Measurements from ENCODE around the gene ACBD6. TPM values are rescaled to one million over a fixed set of nuclear protein-coding genes. Genes with fewer than 3 reads are reported as not detected.
"Not testable (repeated sequence)": the region's sequence is repeated elsewhere in the genome, so short reads cannot be mapped to it uniquely, and the experiment has no call there.

ACBD6 gene
- total and polyA plus RNA-seq, 2 donors (not counting 1 experiment from before 2014, with no cell fraction given) = 52.9 to 80.9 TPM

- H3K27ac Mint-ChIP-seq = no peak overlapping the region
- ATAC-seq (ENCODE audit: low read depth) (no peak), DNase-seq (no peak)
- ChIA-PET POLR2A (no interaction called here), CTCF (interaction anchor here (1.3 kb wide), 1 partner anchor 309 kb away, joined by 3 read pairs; no protein-coding TSS in a partner anchor)
- intact Hi-C loops (cut with micrococcal nuclease) = no loop called here
- no peak overlapping the region for H3K4me2 ChIP-seq (replicated peaks; ENCODE audit: low read depth, low read length, poor library complexity, severe bottlenecking)
- H3K4me1 Mint-ChIP-seq = no peaks in the 10 kb centered on the region
- no peaks in the 10 kb centered on the region for H3K9me3 Mint-ChIP-seq (ENCODE audit: insufficient read depth)
- H3K27ac ChIP-seq (ENCODE audit: low read length in 2 of 2) = no peak overlapping the region
- H3K36me3 ChIP-seq (replicated peaks in 1 of 2; ENCODE audit: control extremely low read depth in 1 of 2, control insufficient read depth in 1 of 2, extremely low read depth in 1 of 2, insufficient read depth in 2 of 2, low read length in 1 of 2) = no peaks in the 10 kb centered on the region
- no peaks in the 10 kb centered on the region for H3K4me1 ChIP-seq (ENCODE audit: control insufficient read depth in 2 of 2, insufficient read depth in 2 of 2, low read length in 2 of 2)
- TF ChIP-seq EZH2 (IDR thresholded peaks at IDR 0.05; ENCODE audit: borderline replicate concordance, insufficient read depth, low read depth, low read length, poor library complexity, severe bottlenecking) = no peak
- TF ChIP-seq CTCF (IDR thresholded peaks at IDR 0.05) = no peak
- no peak overlapping the region for H3K4me3 Mint-ChIP-seq
- H4K20me1 ChIP-seq (ENCODE audit: control insufficient read depth, insufficient read depth, low read length, poor library complexity, severe bottlenecking) = no peaks in the 10 kb centered on the region
- H3K4me3 ChIP-seq (ENCODE audit: control extremely low read depth in 1 of 5, extremely low read depth in 1 of 5, insufficient read depth in 1 of 5, low read depth in 2 of 5, low read length in 4 of 5) = no peak overlapping the region
- H3K27me3 ChIP-seq (replicated peaks in 1 of 4; ENCODE audit: control extremely low read depth in 1 of 4, control insufficient read depth in 3 of 4, insufficient read depth in 4 of 4, low read length in 3 of 4) = no peaks in the 10 kb centered on the region
- H3K79me2 ChIP-seq (ENCODE audit: control insufficient read depth, insufficient read depth, low read length) = no peaks in the 10 kb centered on the region
- no peak overlapping the region for H3K9ac ChIP-seq (ENCODE audit: low read length)
- H2AFZ ChIP-seq (ENCODE audit: insufficient read depth, low read depth, low read length, poor library complexity, severe bottlenecking) = no peak overlapping the region
- H3K27me3 Mint-ChIP-seq = peaks cover 4% of the 10 kb centered on the region
- WGBS (ENCODE audit: insufficient coverage) = 90% methylated on average over 1 of the region's 1 CpG
- no peaks in the 10 kb centered on the region for H3K9me3 ChIP-seq (ENCODE audit: control extremely low read depth in 1 of 3, control insufficient read depth in 2 of 3, insufficient read depth in 1 of 3, low read length in 2 of 3)
Measured at GRCh38 chr1:180551997-180552396, 49.6 kb upstream of the ACBD6 start.

GRCh38 chr1:180550241-180550640 lies 47.9 kb upstream of the ACBD6 start:
- no peaks in the 10 kb centered on the region for H3K36me3 ChIP-seq (replicated peaks in 1 of 2; ENCODE audit: control extremely low read depth in 1 of 2, control insufficient read depth in 1 of 2, extremely low read depth in 1 of 2, insufficient read depth in 2 of 2, low read length in 1 of 2)
- TF ChIP-seq CTCF (IDR thresholded peaks at IDR 0.05) (no peak), EZH2 (IDR thresholded peaks at IDR 0.05; ENCODE audit: borderline replicate concordance, insufficient read depth, low read depth, low read length, poor library complexity, severe bottlenecking) (no peak)
- H3K9me3 ChIP-seq (ENCODE audit: control extremely low read depth in 1 of 3, control insufficient read depth in 2 of 3, insufficient read depth in 1 of 3, low read length in 2 of 3) = no peaks in the 10 kb centered on the region
- no peaks in the 10 kb centered on the region for H3K27me3 ChIP-seq (replicated peaks in 1 of 4; ENCODE audit: control extremely low read depth in 1 of 4, control insufficient read depth in 3 of 4, insufficient read depth in 4 of 4, low read length in 3 of 4)
- no CpG with 5 or more reads among the region's 3 CpGs for WGBS (ENCODE audit: insufficient coverage)
- no peak overlapping the region for H3K27ac ChIP-seq (ENCODE audit: low read length in 2 of 2)
- Mint-ChIP-seq H3K9me3 (ENCODE audit: insufficient read depth) (no peaks in the 10 kb centered on the region), H3K27me3 (peaks cover 4% of the 10 kb centered on the region), H3K4me3 (no peak overlapping the region), H3K4me1 (peaks cover 3% of the 10 kb centered on the region), H3K27ac (no peak overlapping the region)
- H2AFZ ChIP-seq (ENCODE audit: insufficient read depth, low read depth, low read length, poor library complexity, severe bottlenecking) = no peak overlapping the region
- ChIA-PET CTCF (interaction anchor here (0.7 to 1.1 kb wide), 3 partner anchors 17 to 311 kb away, joined by 3 to 6 read pairs (median 4); no protein-coding TSS in a partner anchor), POLR2A (no interaction called here)
- intact Hi-C loops (cut with micrococcal nuclease) = no loop called here
- no peaks in the 10 kb centered on the region for H3K79me2 ChIP-seq (ENCODE audit: control insufficient read depth, insufficient read depth, low read length)
- H3K4me3 ChIP-seq (ENCODE audit: control extremely low read depth in 1 of 5, extremely low read depth in 1 of 5, insufficient read depth in 1 of 5, low read depth in 2 of 5, low read length in 4 of 5) = no peak overlapping the region
- DNase-seq = no peak
- no peak overlapping the region for H3K9ac ChIP-seq (ENCODE audit: low read length)
- ATAC-seq (ENCODE audit: low read depth) = no peak
- H4K20me1 ChIP-seq (ENCODE audit: control insufficient read depth, insufficient read depth, low read length, poor library complexity, severe bottlenecking) = no peaks in the 10 kb centered on the region
- no peak overlapping the region for H3K4me2 ChIP-seq (replicated peaks; ENCODE audit: low read depth, low read length, poor library complexity, severe bottlenecking)
- H3K4me1 ChIP-seq (ENCODE audit: control insufficient read depth in 2 of 2, insufficient read depth in 2 of 2, low read length in 2 of 2) = no peaks in the 10 kb centered on the region

- POLR2A ChIA-PET; H3K36me3 ChIP-seq (replicated peaks in 1 of 2; ENCODE audit: control extremely low read depth in 1 of 2, control insufficient read depth in 1 of 2, extremely low read depth in 1 of 2, insufficient read depth in 2 of 2, low read length in 1 of 2): not testable (repeated sequence)
Measured at GRCh38 chr1:180549770-180550169, 47.4 kb upstream of the ACBD6 start.

More at GRCh38 chr1:180549770-180550169, 47.4 kb upstream of the ACBD6 start:
- ATAC-seq (ENCODE audit: low read depth); H3K27ac Mint-ChIP-seq; DNase-seq; H2AFZ ChIP-seq (ENCODE audit: insufficient read depth, low read depth, low read length, poor library complexity, severe bottlenecking); intact Hi-C loops (cut with micrococcal nuclease); H3K27me3 Mint-ChIP-seq; H3K27ac ChIP-seq (ENCODE audit: low read length in 2 of 2); H3K4me1 Mint-ChIP-seq; H3K9me3 Mint-ChIP-seq (ENCODE audit: insufficient read depth); H3K79me2 ChIP-seq (ENCODE audit: control insufficient read depth, insufficient read depth, low read length); H3K27me3 ChIP-seq (replicated peaks in 1 of 4; ENCODE audit: control extremely low read depth in 1 of 4, control insufficient read depth in 3 of 4, insufficient read depth in 4 of 4, low read length in 3 of 4); H3K9ac ChIP-seq (ENCODE audit: low read length); H3K4me3 ChIP-seq (ENCODE audit: control extremely low read depth in 1 of 5, extremely low read depth in 1 of 5, insufficient read depth in 1 of 5, low read depth in 2 of 5, low read length in 4 of 5); H3K4me1 ChIP-seq (ENCODE audit: control insufficient read depth in 2 of 2, insufficient read depth in 2 of 2, low read length in 2 of 2); H3K9me3 ChIP-seq (ENCODE audit: control extremely low read depth in 1 of 3, control insufficient read depth in 2 of 3, insufficient read depth in 1 of 3, low read length in 2 of 3); H3K4me3 Mint-ChIP-seq; H4K20me1 ChIP-seq (ENCODE audit: control insufficient read depth, insufficient read depth, low read length, poor library complexity, severe bottlenecking); H3K4me2 ChIP-seq (replicated peaks; ENCODE audit: low read depth, low read length, poor library complexity, severe bottlenecking): not testable (repeated sequence)
- 95% methylated on average over 6 of the region's 8 CpGs for WGBS (ENCODE audit: insufficient coverage)
- CTCF ChIA-PET = interaction anchor here (0.7 to 1.1 kb wide), 2 partner anchors 38 to 312 kb away, joined by 3 to 4 read pairs; no protein-coding TSS in a partner anchor

Data from B cell (primary cell).